ENCODE measurements around the gene CCDC60.

Gene CCDC60

GRCh38 chr12:119366007-119366406, 31.5 kb downstream of the CCDC60 start:
- Mint-ChIP-seq H3K9me3 (no peaks in the 10 kb centered on the region), H3K27me3 (peaks cover 24% of the 10 kb centered on the region), H3K4me1 (ENCODE audit: low read depth) (no peaks in the 10 kb centered on the region), H3K4me3 (no peak overlapping the region), H3K36me3 (ENCODE audit: low read depth) (no peaks in the 10 kb centered on the region), H3K27ac (no peak overlapping the region)

GRCh38 chr12:119369161-119369560, 34.6 kb downstream of the CCDC60 start:
- H3K4me1 Mint-ChIP-seq (ENCODE audit: low read depth), result no peaks in the 10 kb centered on the region
- H3K4me3 Mint-ChIP-seq, result no peak overlapping the region
- no peak overlapping the region for H3K27ac Mint-ChIP-seq
- no peaks in the 10 kb centered on the region for H3K36me3 Mint-ChIP-seq (ENCODE audit: low read depth)
- H3K27me3 Mint-ChIP-seq, result peaks cover 21% of the 10 kb centered on the region
- no peaks in the 10 kb centered on the region for H3K9me3 Mint-ChIP-seq

GRCh38 chr12:119369907-119370546, 35.5 kb downstream of the CCDC60 start:
- H3K27me3 Mint-ChIP-seq, result peaks cover 12% of the 10 kb centered on the region
- no peaks in the 10 kb centered on the region for H3K36me3 Mint-ChIP-seq (ENCODE audit: low read depth)
- no peak overlapping the region for H3K4me3 Mint-ChIP-seq
- no peak overlapping the region for H3K27ac Mint-ChIP-seq
- no peaks in the 10 kb centered on the region for H3K9me3 Mint-ChIP-seq
- no peaks in the 10 kb centered on the region for H3K4me1 Mint-ChIP-seq (ENCODE audit: low read depth)

- Mint-ChIP-seq H3K4me1 (ENCODE audit: low read depth) (no peaks in the 10 kb centered on the region), H3K36me3 (ENCODE audit: low read depth) (no peaks in the 10 kb centered on the region)
Measured at GRCh38 chr12:119372540-119372939, 38.0 kb downstream of the CCDC60 start.

GRCh38 chr12:119373001-119373400, 38.5 kb downstream of the CCDC60 start:
- no peak overlapping the region for H3K4me3 Mint-ChIP-seq
- no peak overlapping the region for H3K27ac Mint-ChIP-seq
- no peaks in the 10 kb centered on the region for H3K36me3 Mint-ChIP-seq (ENCODE audit: low read depth)
- no peaks in the 10 kb centered on the region for H3K9me3 Mint-ChIP-seq
- H3K4me1 Mint-ChIP-seq (ENCODE audit: low read depth), result no peaks in the 10 kb centered on the region
- peaks cover 5% of the 10 kb centered on the region for H3K27me3 Mint-ChIP-seq

More at GRCh38 chr12:119372540-119372939, 38.0 kb downstream of the CCDC60 start:
- no peak overlapping the region for H3K4me3 Mint-ChIP-seq
- H3K27ac Mint-ChIP-seq, result no peak overlapping the region
- no peaks in the 10 kb centered on the region for H3K9me3 Mint-ChIP-seq
- H3K27me3 Mint-ChIP-seq, result peaks cover 7% of the 10 kb centered on the region

- Mint-ChIP-seq H3K27me3 (peaks cover 3% of the 10 kb centered on the region), H3K4me3 (no peak overlapping the region), H3K9me3 (no peaks in the 10 kb centered on the region), H3K36me3 (ENCODE audit: low read depth) (no peaks in the 10 kb centered on the region), H3K4me1 (ENCODE audit: low read depth) (no peaks in the 10 kb centered on the region), H3K27ac (no peak overlapping the region)
Measured at GRCh38 chr12:119373666-119374065, 39.1 kb downstream of the CCDC60 start.

- no peaks in the 10 kb centered on the region for H3K27me3 Mint-ChIP-seq
- H3K9me3 Mint-ChIP-seq, result no peaks in the 10 kb centered on the region
- no peak overlapping the region for H3K4me3 Mint-ChIP-seq
- H3K4me1 Mint-ChIP-seq (ENCODE audit: low read depth), result no peaks in the 10 kb centered on the region
- no peaks in the 10 kb centered on the region for H3K36me3 Mint-ChIP-seq (ENCODE audit: low read depth)
- H3K27ac Mint-ChIP-seq, result no peak overlapping the region
Measured at GRCh38 chr12:119374635-119375034, 40.1 kb downstream of the CCDC60 start.

GRCh38 chr12:119375075-119375882, 40.8 kb downstream of the CCDC60 start:
- Mint-ChIP-seq H3K4me1 (ENCODE audit: low read depth) (no peaks in the 10 kb centered on the region), H3K36me3 (ENCODE audit: low read depth) (no peaks in the 10 kb centered on the region), H3K27me3 (no peaks in the 10 kb centered on the region), H3K9me3 (no peaks in the 10 kb centered on the region), H3K4me3 (no peak overlapping the region), H3K27ac (no peak overlapping the region)

- Mint-ChIP-seq H3K27me3 (no peaks in the 10 kb centered on the region), H3K4me3 (no peak overlapping the region), H3K27ac (no peak overlapping the region), H3K36me3 (ENCODE audit: low read depth) (no peaks in the 10 kb centered on the region), H3K4me1 (ENCODE audit: low read depth) (no peaks in the 10 kb centered on the region), H3K9me3 (no peaks in the 10 kb centered on the region)
Measured at GRCh38 chr12:119375883-119376190, 41.3 kb downstream of the CCDC60 start.

- no peak overlapping the region for H3K27ac Mint-ChIP-seq
- no peaks in the 10 kb centered on the region for H3K36me3 Mint-ChIP-seq (ENCODE audit: low read depth)
- no peaks in the 10 kb centered on the region for H3K27me3 Mint-ChIP-seq
- H3K4me1 Mint-ChIP-seq (ENCODE audit: low read depth), result no peaks in the 10 kb centered on the region
- peaks cover 3% of the 10 kb centered on the region for H3K9me3 Mint-ChIP-seq
- H3K4me3 Mint-ChIP-seq, result no peak overlapping the region
Measured at GRCh38 chr12:119378903-119379302, 44.4 kb downstream of the CCDC60 start.

- Mint-ChIP-seq H3K27ac (no peak overlapping the region), H3K4me3 (no peak overlapping the region), H3K27me3 (no peaks in the 10 kb centered on the region), H3K9me3 (peaks cover 3% of the 10 kb centered on the region), H3K36me3 (ENCODE audit: low read depth) (no peaks in the 10 kb centered on the region), H3K4me1 (ENCODE audit: low read depth) (no peaks in the 10 kb centered on the region)
Measured at GRCh38 chr12:119381471-119382235, 47.1 kb downstream of the CCDC60 start.

GRCh38 chr12:119383206-119383605, 48.7 kb downstream of the CCDC60 start:
- Mint-ChIP-seq H3K27me3 (no peaks in the 10 kb centered on the region), H3K27ac (no peak overlapping the region), H3K4me1 (ENCODE audit: low read depth) (no peaks in the 10 kb centered on the region), H3K9me3 (peaks cover 3% of the 10 kb centered on the region), H3K36me3 (ENCODE audit: low read depth) (no peaks in the 10 kb centered on the region), H3K4me3 (no peak overlapping the region)

GRCh38 chr12:119384340-119384739, 49.8 kb downstream of the CCDC60 start:
- Mint-ChIP-seq H3K4me3 (no peak overlapping the region), H3K27me3 (no peaks in the 10 kb centered on the region), H3K4me1 (ENCODE audit: low read depth) (no peaks in the 10 kb centered on the region), H3K27ac (no peak overlapping the region), H3K9me3 (peaks cover 3% of the 10 kb centered on the region), H3K36me3 (ENCODE audit: low read depth) (no peaks in the 10 kb centered on the region)

GRCh38 chr12:119385659-119386058, 51.1 kb downstream of the CCDC60 start:
- Mint-ChIP-seq H3K36me3 (ENCODE audit: low read depth) (no peaks in the 10 kb centered on the region), H3K27ac (no peak overlapping the region), H3K4me1 (ENCODE audit: low read depth) (no peaks in the 10 kb centered on the region), H3K9me3 (peaks cover 3% of the 10 kb centered on the region), H3K4me3 (no peak overlapping the region), H3K27me3 (no peaks in the 10 kb centered on the region)

- Mint-ChIP-seq H3K27ac (no peak overlapping the region), H3K9me3 (no peaks in the 10 kb centered on the region), H3K36me3 (ENCODE audit: low read depth) (no peaks in the 10 kb centered on the region)
Measured at GRCh38 chr12:119389687-119390086, 55.2 kb downstream of the CCDC60 start.

More at GRCh38 chr12:119389687-119390086, 55.2 kb downstream of the CCDC60 start:
- Mint-ChIP-seq H3K27me3 (no peaks in the 10 kb centered on the region), H3K4me1 (ENCODE audit: low read depth) (no peaks in the 10 kb centered on the region), H3K4me3 (no peak overlapping the region)
